LNCAP (cell line): ENCODE results near the gene A1BG.

Experiments used
- TF ChIP-seq, protein P1 (sequence below): fragments of 450-650 bp; IDR thresholded peaks from 2 replicates; pipeline ENCODE4 v1.5.1; 2017; ENCODE audit warnings: mild to moderate bottlenecking

A1BG gene

GRCh38 chr19:58304255-58304654 is 49.0 kb downstream of the A1BG start:
- TF ChIP-seq, protein P1, sequence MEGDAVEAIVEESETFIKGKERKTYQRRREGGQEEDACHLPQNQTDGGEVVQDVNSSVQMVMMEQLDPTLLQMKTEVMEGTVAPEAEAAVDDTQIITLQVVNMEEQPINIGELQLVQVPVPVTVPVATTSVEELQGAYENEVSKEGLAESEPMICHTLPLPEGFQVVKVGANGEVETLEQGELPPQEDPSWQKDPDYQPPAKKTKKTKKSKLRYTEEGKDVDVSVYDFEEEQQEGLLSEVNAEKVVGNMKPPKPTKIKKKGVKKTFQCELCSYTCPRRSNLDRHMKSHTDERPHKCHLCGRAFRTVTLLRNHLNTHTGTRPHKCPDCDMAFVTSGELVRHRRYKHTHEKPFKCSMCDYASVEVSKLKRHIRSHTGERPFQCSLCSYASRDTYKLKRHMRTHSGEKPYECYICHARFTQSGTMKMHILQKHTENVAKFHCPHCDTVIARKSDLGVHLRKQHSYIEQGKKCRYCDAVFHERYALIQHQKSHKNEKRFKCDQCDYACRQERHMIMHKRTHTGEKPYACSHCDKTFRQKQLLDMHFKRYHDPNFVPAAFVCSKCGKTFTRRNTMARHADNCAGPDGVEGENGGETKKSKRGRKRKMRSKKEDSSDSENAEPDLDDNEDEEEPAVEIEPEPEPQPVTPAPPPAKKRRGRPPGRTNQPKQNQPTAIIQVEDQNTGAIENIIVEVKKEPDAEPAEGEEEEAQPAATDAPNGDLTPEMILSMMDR = no peak

- TF ChIP-seq, protein P1 = no peak
These were observed 52.7 kb downstream of the A1BG start for GRCh38 chr19:58300620-58301019.

DNA sequence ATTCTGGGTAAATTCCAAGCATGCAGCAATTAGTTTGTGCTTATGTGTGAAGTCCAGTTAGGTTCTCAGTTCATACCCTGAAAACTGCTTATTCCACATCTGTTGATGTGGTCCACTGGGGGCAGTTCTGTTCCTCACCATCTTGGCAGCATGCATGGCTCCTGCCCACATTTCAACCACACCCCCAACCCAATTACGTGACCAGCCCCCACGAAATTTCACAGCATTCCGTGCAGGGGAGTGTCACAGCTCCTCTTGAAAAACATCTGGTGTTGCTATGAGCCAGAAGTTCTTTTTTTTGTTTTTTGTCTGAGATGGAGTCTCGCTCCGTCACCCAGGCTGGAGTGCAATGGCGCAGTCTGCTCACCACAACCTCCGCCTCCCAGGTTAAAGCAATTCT is 57.2 kb downstream of the A1BG start:
- TF ChIP-seq, protein P1 = no peak
